ENCODE results near the gene HTD2. TPM values are rescaled to one million over a fixed set of nuclear protein-coding genes. Genes with fewer than 3 reads are reported as not detected.

The HTD2 gene
- total RNA-seq, 4 donors from 2014 or later = 14.1 to 26.2 (median 21.7) TPM

DNA sequence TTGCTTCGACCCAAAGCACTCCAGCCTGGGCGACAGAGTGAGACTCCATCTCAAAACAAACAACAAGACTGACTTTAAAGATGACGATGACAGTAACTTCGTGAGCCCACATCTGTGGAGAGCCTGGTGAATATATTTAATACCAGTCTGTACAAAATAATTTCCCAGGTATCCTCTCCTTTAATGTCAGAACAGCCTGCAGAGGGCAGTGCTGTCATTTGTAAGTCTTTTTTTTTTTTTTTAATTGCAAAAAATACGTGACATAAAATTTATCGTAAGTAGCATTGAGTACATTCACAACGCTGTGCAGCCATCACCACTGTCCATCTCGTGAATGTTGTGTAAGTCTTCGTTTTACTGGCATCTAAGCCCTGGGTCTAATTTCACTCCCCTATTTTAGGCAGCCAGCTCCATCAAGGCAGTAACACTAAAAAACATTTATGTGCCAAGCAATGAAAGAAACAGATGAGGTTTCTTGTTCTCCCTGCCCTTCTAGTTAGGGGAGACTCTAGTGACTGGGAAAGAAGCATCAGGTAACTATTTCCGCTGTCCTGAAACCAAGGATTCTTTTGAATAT, 1.4 kb downstream of the HTD2 start:
- DNase-seq = peak; percentile 16 to 55
- H3K27ac ChIP-seq = peak overlapping the region; percentile 89 to 99 (median 95)
- ATAC-seq = peak; percentile 69 to 73
- peak overlapping the region; percentile 60 to 88 (median 80) for H3K4me3 ChIP-seq
- no peaks in the 10 kb centered on the region for H3K9me3 ChIP-seq
- in situ Hi-C loops (cut with MboI; ENCODE audit: low sequenced_read_pairs in 4 of 4) (loop anchor here in 3 of 4 donors (10.0 kb wide), 3 partner anchors 73 to 187 kb away; partner anchors contain the start of genes ABHD6 (in 1 of the 3) and KCTD6 (in 1 of the 3)), intact Hi-C loops (cut with DNase I; ENCODE audit: low total_unique reads) (loop anchor here (5.0 kb wide), 5 partner anchors 105 to 710 kb away; partner anchors contain the start of genes ARF4 and PDHB)
- TF ChIP-seq, protein P1, sequence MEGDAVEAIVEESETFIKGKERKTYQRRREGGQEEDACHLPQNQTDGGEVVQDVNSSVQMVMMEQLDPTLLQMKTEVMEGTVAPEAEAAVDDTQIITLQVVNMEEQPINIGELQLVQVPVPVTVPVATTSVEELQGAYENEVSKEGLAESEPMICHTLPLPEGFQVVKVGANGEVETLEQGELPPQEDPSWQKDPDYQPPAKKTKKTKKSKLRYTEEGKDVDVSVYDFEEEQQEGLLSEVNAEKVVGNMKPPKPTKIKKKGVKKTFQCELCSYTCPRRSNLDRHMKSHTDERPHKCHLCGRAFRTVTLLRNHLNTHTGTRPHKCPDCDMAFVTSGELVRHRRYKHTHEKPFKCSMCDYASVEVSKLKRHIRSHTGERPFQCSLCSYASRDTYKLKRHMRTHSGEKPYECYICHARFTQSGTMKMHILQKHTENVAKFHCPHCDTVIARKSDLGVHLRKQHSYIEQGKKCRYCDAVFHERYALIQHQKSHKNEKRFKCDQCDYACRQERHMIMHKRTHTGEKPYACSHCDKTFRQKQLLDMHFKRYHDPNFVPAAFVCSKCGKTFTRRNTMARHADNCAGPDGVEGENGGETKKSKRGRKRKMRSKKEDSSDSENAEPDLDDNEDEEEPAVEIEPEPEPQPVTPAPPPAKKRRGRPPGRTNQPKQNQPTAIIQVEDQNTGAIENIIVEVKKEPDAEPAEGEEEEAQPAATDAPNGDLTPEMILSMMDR (IDR thresholded peaks at IDR 0.05 in 4 of 5, conservative IDR thresholded peaks at IDR 0.05 in 1 of 5) = peak in 3 of 5 experiments; percentile 7 to 50 (median 24)
- peak in 1 of 2 donors; percentile 27 for TF ChIP-seq POLR2A (IDR thresholded peaks at IDR 0.05)
- peaks cover 30 to 35% of the 10 kb centered on the region in 2 donors for H3K4me1 ChIP-seq
- no peaks in the 10 kb centered on the region for H3K27me3 ChIP-seq
- peaks cover 0 to 28% of the 10 kb centered on the region in 2 donors for H3K36me3 ChIP-seq

- intact Hi-C loops (cut with DNase I; ENCODE audit: low total_unique reads) (loop anchor here (5.0 kb wide), 5 partner anchors 104 to 711 kb away; partner anchors contain the start of genes ARF4 and PDHB), in situ Hi-C loops (cut with MboI; ENCODE audit: low sequenced_read_pairs in 4 of 4) (loop anchor here in 3 of 4 donors (10.0 kb wide), 3 partner anchors 74 to 186 kb away; partner anchors contain the start of genes ABHD6 (in 1 of the 3) and KCTD6 (in 1 of the 3))
- H3K9me3 ChIP-seq = no peaks in the 10 kb centered on the region
- H3K27ac ChIP-seq = peak overlapping the region; percentile 89 to 99 (median 95)
- no peak for ATAC-seq
- peaks cover 37 to 38% of the 10 kb centered on the region in 2 donors for H3K4me1 ChIP-seq
- TF ChIP-seq, protein P1 (IDR thresholded peaks at IDR 0.05 in 4 of 5, conservative IDR thresholded peaks at IDR 0.05 in 1 of 5) = no peak
- no peak for TF ChIP-seq POLR2A (IDR thresholded peaks at IDR 0.05)
- H3K4me3 ChIP-seq = peak overlapping the region; percentile 60 to 88 (median 80)
- peak; percentile 17 to 25 for DNase-seq
- no peaks in the 10 kb centered on the region for H3K27me3 ChIP-seq
- peaks cover 0 to 38% of the 10 kb centered on the region in 2 donors for H3K36me3 ChIP-seq
Observed at GRCh38 chr3:58308728-58309127, 2.4 kb downstream of the HTD2 start.

DNA sequence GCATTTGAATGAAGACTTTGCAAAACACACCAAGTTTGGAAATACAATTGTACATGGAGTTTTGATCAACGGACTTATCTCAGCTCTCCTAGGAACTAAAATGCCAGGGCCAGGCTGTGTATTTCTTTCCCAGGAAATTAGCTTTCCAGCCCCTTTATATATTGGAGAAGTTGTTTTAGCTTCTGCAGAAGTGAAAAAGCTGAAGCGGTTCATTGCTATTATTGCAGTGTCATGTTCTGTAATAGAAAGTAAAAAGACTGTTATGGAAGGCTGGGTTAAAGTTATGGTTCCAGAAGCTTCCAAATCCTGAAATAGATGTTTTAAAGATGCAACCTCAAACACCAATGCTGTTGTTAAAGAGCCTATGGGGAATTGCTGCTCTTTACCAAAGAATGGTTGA, 11.5 kb downstream of the HTD2 start:
- in situ Hi-C loops (cut with MboI; ENCODE audit: low sequenced_read_pairs in 4 of 4) (no loop called here), intact Hi-C loops (cut with DNase I; ENCODE audit: low total_unique reads) (no loop called here)

GRCh38 chr3:58321791-58322190, 15.5 kb downstream of the HTD2 start:
- in situ Hi-C loops (cut with MboI; ENCODE audit: low sequenced_read_pairs in 4 of 4) = loop anchor here (5.0 to 10.0 kb wide), 4 partner anchors 91 to 211 kb away; no protein-coding TSS in a partner anchor
- intact Hi-C loops (cut with DNase I; ENCODE audit: low total_unique reads) = no loop called here

More for the DNA sequence above, 11.5 kb downstream of the HTD2 start:
- Histone ChIP-seq H3K36me3 (peaks cover 0 to 62% of the 10 kb centered on the region in 2 donors), H3K9me3 (no peaks in the 10 kb centered on the region), H3K27ac (peak overlapping the region in 2 of 4 donors; percentile 5 to 70), H3K4me3 (no peak overlapping the region), H3K27me3 (no peaks in the 10 kb centered on the region), H3K4me1 (peaks cover 3 to 7% of the 10 kb centered on the region in 2 donors)
- TF ChIP-seq, protein P1 (IDR thresholded peaks at IDR 0.05 in 4 of 5, conservative IDR thresholded peaks at IDR 0.05 in 1 of 5) = no peak
- TF ChIP-seq POLR2A (IDR thresholded peaks at IDR 0.05) = no peak
- DNase-seq (no peak), ATAC-seq (no peak)

More at GRCh38 chr3:58321791-58322190, 15.5 kb downstream of the HTD2 start:
- H3K27me3 ChIP-seq = no peaks in the 10 kb centered on the region
- H3K9me3 ChIP-seq = no peaks in the 10 kb centered on the region
- no peak overlapping the region for H3K4me3 ChIP-seq
- H3K36me3 ChIP-seq = peaks cover 0 to 23% of the 10 kb centered on the region in 2 donors
- no peak for TF ChIP-seq POLR2A (IDR thresholded peaks at IDR 0.05)
- TF ChIP-seq, protein P1 (IDR thresholded peaks at IDR 0.05 in 4 of 5, conservative IDR thresholded peaks at IDR 0.05 in 1 of 5) = no peak
- H3K4me1 ChIP-seq = peaks cover 0 to 2% of the 10 kb centered on the region in 2 donors
- no peak for ATAC-seq
- H3K27ac ChIP-seq = no peak overlapping the region
- DNase-seq = no peak

Measured in gastrocnemius medialis (tissue), 4 donors.